GM19468 (cell line): ENCODE results near the gene FOXP1.
A peak's percentile ranks its signal among the peaks of the same experiment; 100 is the strongest.
"Not testable (repeated sequence)": the region's sequence is repeated elsewhere in the genome, so short reads cannot be mapped to it uniquely, and the experiment has no call there.

ENCODE experiments used
- ATAC-seq: cut with Tn5 transposase; IDR thresholded peaks from one replicate; pipeline ENCODE4 v1.9.1; 2021; ENCODE audit warnings: mild to moderate bottlenecking, moderate library complexity, moderate number of reproducible peaks; ENCODE audit not compliant: unreplicated experiment; ENCODE audit errors: extremely low read depth

The FOXP1 gene

GRCh38 chr3:71018799-71019198 lies 564.7 kb downstream of the FOXP1 start:
- no peak for ATAC-seq

GRCh38 chr3:71016178-71016845 lies 567.2 kb downstream of the FOXP1 start:
- ATAC-seq: no peak

- ATAC-seq: not testable (repeated sequence)
Measured at GRCh38 chr3:71014616-71015015, 568.9 kb downstream of the FOXP1 start.

- no peak for ATAC-seq
Measured at GRCh38 chr3:71012971-71013370, 570.6 kb downstream of the FOXP1 start.

- ATAC-seq: peak; percentile 63
Measured at GRCh38 chr3:71011565-71012287, 571.8 kb downstream of the FOXP1 start.

GRCh38 chr3:71010726-71011455 lies 572.6 kb downstream of the FOXP1 start:
- ATAC-seq: peak; percentile 17

- no peak for ATAC-seq
Measured at GRCh38 chr3:71008350-71008935, 575.1 kb downstream of the FOXP1 start.

- no peak for ATAC-seq
Measured at GRCh38 chr3:71006810-71007785, 576.4 kb downstream of the FOXP1 start.

GRCh38 chr3:71005702-71006321 lies 577.7 kb downstream of the FOXP1 start:
- no peak for ATAC-seq

- no peak for ATAC-seq
Measured at GRCh38 chr3:71003511-71003910, 580.0 kb downstream of the FOXP1 start.

GRCh38 chr3:71002298-71002697 lies 581.2 kb downstream of the FOXP1 start:
- ATAC-seq: no peak

- ATAC-seq: no peak
Measured at GRCh38 chr3:71001303-71001830, 582.2 kb downstream of the FOXP1 start.

GRCh38 chr3:71000483-71000882 lies 583.0 kb downstream of the FOXP1 start:
- ATAC-seq: no peak

- ATAC-seq: no peak
Measured at GRCh38 chr3:70999730-71000129, 583.8 kb downstream of the FOXP1 start.

GRCh38 chr3:70996082-70996481 lies 587.4 kb downstream of the FOXP1 start:
- ATAC-seq: no peak

GRCh38 chr3:70994644-70995043 lies 588.9 kb downstream of the FOXP1 start:
- ATAC-seq: no peak

GRCh38 chr3:70992562-70993204 lies 590.8 kb downstream of the FOXP1 start:
- no peak for ATAC-seq

- no peak for ATAC-seq
Measured at GRCh38 chr3:70992131-70992530, 591.4 kb downstream of the FOXP1 start.
